GM21423 (cell line): ENCODE measurements around the gene TPPP3.
A peak's percentile ranks its signal among the peaks of the same experiment; 100 is the strongest.
"Not testable (repeated sequence)": the region's sequence is repeated elsewhere in the genome, so short reads cannot be mapped to it uniquely, and the experiment has no call there.

Experiments
- ATAC-seq: cut with Tn5 transposase; IDR thresholded peaks from one replicate; pipeline ENCODE4 v1.9.1; 2021; ENCODE audit warnings: mild to moderate bottlenecking, moderate library complexity; ENCODE audit not compliant: unreplicated experiment

TPPP3 gene

DNA sequence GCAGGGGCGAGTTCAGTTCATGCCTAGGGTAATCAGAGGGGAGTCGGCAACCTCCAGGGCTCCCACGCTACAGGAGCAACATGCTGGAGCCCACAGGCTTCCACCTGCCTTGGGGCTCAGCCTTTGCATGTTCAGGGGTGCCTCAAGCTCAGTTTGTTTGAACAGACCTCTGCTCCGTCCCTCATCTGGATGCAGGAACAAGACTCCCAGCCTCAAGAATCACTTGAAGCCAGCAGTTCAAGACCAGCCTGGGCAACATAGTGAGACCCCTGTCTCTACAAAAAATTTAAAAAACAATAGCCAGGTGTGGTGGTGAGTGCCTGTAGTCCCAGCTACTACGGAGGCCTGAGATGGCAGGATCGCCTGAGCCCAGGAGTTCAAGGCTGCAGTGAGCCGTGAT is 32.7 kb upstream of the TPPP3 start:
- no peak for ATAC-seq

DNA sequence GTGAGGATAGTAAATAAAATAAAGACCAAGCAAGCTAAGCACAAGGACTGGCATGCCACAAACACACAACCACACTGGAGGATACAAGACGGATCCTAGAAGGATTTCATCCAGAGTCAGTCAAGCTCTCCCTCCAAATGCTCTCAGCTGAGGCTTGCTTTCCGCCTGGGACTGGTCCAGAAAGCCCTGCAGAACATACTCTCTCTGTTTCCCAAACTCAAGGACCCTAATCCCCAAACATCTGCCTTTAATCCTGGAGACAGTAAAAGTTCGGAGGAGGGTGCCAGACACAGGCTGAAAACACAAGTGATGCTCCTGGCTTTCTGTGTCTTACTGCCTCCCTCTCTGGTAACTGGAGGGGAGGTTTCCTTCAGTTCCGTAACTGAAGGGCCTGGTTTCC is 32.3 kb upstream of the TPPP3 start:
- no peak for ATAC-seq

DNA sequence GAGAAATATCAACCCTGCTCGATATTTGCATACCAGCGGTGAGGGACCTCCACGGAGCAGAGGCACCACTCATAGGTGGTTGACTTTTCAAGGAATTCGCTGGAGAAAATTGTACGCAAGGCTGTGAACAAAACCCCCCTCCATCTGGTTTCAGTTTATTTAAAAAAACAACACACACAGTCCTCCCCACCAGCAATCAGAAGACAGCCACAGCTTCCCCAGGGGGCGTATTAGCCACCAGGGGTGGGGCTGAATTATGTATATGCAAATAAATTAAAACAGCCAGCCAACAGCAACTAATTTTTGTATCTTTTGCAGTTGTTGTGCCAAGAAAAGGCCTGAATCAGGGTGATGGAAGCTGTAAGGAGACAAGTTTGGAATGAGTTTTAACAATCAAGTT is 31.8 kb upstream of the TPPP3 start:
- no peak for ATAC-seq

DNA sequence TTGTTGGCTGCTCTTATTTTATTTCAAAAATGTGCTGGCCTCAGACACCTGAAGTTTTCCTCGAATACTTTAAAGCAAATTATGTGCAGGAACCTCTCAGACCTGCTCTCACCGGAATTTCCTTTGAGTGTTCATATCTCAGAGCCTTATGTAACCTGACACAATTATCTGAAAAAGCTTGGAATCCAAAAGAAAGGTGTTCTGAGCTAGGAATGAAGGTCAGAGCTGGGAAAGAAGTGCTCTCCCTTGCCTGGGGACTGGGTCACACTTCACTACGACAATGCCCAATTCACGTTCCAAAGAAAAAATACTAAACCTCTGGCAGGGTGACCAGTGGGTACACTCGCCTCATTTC is 30.9 kb upstream of the TPPP3 start:
- no peak for ATAC-seq

DNA sequence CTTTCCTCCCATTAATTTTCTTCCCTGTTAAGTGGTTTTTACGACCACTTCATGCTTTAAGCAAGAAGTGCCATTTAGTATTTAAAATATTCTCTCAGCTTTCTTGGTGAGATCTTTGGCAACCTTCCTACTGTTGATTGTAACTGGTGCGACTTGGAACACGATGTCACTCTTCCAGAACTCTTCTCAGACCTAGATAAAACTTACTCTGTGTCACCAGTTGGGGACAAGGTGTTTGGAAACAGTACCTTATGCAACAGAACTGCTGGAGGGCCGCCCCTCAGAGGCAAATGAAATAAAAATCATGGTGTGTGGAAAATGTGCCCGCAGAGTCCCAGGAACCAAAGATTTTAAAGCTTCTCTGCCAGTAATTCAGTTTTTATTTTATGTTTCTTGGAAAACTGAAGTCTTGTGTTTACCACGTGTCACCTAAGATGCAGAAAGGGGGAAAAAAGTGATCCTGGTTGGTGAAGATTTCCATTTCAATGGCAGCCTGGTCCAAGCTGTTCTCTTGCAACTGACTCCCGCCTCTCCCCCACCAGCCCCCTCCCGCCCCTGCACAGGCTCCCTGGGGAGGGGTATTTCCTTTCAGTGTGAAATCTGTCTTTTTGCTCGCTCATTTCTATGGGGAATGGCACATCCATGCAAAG is 30.4 kb upstream of the TPPP3 start:
- ATAC-seq: no peak

DNA sequence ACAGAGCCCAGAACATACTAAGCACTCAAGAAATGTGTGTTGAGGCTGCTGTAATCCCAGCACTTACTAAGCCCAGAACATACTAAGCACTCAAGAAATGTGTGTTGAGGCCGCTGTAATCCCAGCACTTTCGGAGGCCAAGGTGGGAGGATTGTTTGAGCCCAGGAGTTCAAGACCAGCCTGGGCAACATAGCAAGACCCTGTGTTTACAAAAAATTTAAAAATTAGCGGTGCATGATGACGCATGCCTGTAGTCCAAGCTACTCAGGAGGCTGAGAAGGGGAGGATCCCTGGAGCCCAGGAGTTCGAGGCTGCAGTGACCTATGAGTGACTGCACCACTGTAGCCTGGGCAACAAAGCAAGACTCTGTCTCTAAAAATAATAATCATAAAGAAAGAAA is 29.7 kb upstream of the TPPP3 start:
- ATAC-seq: no peak

DNA sequence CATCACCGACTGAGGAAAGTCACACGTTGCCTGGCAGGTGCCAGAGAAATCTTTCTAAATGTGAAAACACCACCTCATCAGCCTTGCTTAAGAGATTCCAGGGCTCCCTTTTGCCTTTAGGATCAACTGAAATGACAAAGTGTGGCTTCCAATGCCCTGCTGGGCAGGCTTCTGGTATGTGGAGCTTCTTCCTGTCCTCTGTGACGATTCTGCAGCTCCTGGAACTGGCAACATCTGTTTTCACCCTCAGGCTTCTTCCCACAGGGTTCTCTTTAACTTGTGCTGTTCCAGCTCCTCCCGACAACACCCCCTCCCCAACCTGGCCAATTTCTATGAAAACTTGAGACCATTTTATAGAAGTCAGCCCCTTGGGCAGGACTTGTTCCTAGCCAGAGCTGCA is 27.7 kb upstream of the TPPP3 start:
- ATAC-seq: no peak

DNA sequence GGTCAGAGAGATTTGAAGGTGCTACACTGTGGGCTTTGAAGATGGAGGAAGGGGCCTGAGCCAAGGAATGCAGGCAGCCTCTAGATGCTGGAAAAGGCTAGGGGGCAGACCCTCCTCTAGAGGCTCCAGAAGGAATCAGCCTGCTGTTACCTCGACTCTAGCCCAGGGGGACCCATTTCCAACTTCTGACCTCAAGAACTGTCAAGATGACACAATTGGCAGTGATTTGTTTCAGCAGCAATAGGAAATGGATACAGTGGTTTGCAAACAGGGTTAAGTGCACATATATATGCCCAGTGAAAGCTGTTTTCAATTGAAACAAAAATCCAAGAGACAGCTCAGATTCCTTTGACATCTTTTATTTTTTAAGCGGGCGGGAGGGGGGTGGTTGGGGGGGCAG is 26.6 kb upstream of the TPPP3 start:
- no peak for ATAC-seq

DNA sequence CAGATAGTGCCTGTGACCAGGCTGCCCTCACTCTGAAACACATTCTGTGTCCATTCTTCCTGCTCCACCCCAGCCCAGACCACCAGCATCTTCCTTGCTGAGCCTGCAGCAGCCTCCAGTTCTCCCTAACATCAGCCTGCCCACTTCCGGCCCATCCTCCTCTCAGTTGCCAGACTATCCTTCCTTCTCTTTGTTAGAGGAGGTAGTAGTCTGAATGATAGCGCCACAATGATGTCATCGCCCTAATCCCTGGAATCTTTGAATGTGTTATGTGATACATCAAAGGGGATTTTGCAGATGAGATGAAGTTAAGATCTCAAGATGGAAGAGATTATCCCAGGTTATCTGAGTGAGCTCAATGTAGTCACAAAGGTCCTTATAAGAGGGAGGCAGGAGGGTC is 26.2 kb upstream of the TPPP3 start:
- no peak for ATAC-seq

DNA sequence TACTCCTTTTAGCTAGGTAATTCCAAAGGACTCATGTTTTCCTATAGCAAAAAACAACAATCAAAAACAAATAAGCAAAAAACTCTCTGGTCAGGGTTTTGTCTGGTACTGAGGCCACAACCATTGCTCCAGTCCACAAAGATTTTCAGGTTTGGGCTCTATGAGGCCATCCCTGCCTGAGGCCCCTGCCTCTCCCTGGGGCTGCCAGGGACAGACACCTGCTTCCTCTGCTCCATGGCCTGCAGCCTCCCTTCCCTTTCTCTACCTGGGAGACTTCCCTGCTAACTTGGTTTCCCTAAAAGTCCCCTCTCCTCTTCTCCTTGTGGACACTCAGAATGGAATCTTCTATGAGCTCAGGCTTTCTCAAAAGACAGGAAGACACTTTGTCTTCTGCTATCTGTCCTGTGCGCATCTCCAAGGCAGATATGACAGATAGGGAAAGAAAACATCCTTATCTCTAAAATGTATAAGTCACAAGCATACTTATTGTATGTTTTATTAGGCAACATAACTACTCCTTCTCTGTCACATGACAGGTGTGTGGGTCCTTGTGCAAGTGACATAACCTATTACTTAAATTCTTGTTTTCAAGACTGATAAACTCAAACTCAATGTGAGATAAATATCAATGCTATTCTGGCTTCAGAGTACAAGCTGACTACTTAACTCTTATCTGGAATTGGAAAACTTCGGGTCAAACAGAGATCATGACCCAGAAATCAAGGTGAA is 24.2 kb upstream of the TPPP3 start:
- ATAC-seq: no peak

DNA sequence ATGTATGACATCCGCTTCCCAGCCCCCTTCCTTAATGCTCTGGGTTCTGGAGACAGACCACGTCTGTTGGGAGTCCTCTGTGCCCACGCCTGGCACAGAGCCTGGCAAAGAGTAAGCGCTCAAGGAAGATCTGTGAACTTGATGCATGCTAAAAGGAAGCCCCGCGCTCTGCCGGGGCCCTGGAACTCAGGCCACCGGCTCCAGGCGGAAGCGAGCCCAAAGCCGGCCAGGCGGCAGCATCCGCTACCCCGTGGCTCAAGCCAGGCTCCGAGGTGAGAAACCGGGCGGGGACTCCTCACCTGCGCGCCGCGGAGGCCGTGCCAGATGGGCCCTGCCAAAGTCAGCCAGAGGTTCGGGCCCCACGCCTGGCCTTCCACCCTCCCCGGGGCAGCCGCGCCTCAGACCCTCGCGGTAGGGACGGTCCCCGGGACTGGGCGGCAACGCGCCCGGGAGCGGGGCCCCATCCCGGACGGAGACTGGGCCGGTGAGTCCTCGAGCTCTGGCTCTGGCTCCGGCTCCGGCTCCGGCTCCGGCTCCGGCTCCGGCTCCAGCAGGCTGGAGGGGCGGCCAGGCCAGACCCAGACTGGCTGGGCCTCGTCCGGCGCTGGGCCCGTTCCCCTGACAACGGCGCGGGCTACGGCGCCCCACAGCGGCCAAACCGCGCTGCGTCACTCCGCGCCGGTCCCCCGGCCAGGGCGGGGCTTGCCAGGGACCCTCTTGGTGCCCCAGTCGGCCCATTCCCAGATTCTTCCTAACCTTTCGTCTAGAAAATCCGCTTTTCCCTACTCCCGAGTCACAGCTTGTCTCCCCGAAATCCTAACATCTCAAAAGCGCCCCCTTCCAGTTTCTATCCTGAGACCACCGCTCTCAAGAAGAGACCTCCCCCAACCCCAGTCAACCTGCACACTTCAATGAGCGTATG is 22.8 kb upstream of the TPPP3 start, which contains the start of gene ZDHHC1:
ZDHHC1 (minus strand) TSS at position 606 of the 922 bp plus-strand sequence. CDS start 8,702 bp downstream, outside the sequence.
- peak; percentile 58 for ATAC-seq

DNA sequence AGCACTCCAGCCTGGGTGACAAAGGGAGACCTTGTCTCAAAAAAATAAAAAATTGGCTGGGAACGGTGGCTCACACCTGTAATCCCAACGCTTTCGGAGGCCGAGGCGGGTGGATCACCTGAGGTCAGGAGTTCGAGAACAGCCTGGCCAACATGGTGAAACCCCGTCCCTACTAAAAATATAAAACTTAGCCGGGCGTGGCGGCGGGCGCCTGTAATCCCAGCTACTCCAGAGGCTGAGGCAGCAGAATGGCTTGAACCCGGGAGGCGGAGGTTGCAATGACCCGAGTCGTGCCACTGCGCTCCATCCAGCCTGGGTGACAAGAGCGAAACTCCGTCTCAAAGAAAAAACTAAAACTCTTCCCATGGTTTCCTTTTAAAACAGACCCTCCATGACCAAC is 22.1 kb upstream of the TPPP3 start:
- ATAC-seq: not testable (repeated sequence)

DNA sequence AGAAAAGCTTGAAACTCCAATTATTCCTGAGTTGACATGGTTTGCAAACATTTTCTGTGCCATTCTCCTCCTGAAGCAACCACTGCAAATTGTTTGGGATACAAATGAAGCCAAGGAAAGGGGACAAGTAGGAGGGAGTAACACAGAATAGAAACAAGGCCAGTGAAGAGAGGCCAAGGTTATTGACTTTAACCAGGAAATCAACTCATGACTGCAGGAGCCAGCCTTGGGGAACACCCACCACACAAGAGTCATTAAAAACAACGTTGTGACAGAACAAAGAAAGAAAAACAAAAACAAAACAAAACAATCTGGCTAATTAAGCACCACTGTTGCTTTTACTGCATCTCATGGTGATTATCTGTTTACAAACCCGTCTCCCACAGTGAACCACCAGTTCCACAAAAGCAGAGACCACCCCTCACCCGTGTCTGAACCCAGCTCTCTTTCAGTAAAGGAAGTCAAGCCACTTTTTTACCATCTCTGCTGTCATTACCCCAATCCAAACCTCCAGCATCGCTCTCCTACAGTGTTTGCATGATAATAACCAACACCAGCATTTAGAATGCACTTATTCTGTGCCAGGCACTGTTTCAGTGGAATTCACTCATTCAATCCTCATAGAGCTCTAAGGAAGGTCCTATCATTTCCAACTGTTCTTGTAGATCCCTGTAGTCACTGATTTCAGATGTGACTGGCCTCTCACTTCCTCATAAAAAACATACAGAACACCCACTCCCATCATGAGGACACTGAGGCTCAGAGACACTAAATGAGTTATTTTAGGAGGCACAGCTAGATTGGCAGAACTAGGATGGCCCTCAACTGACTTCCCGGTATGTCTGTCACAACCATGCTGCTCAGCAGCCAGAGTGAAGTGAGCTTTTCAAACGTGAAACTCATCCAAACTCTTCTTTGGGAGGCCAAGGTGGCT is 20.9 kb upstream of the TPPP3 start:
- no peak for ATAC-seq

DNA sequence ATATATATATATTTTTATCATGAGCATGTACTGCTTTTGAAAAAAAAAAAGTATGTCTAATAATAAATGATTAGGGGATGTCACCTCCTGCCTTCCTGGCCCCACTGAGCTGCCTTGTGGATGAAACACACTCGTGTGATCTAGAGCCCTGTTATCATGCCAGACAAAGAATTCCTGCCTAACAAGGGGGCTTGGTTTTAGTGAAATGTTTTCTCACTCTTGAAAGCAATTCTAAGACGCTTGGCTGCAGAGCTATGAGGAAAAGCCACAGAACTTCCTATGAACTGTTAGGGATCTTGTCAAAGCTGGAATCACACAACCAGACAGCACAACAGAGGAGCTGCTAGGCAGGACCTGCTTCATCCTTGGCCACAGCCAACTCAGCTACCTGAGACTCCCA is 19.0 kb upstream of the TPPP3 start:
- no peak for ATAC-seq

DNA sequence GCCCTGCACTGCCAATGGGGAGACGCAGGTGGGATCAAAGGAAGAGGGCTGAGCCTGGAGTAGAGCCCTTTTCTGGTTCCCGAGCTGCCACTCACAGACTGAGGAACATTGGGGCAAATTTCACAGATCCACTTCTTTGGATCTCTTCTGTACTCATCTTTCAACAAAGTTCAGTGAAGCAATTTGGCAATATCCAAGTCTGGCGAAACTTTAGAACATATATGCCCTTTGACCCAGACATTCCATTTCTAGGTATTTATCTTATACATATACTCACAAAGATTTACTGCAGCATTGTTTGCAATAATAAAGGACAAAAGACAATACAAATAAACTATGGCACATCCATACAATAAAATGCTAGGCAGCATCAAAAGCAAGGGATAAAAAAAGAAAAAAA is 18.0 kb upstream of the TPPP3 start:
- ATAC-seq: no peak

DNA sequence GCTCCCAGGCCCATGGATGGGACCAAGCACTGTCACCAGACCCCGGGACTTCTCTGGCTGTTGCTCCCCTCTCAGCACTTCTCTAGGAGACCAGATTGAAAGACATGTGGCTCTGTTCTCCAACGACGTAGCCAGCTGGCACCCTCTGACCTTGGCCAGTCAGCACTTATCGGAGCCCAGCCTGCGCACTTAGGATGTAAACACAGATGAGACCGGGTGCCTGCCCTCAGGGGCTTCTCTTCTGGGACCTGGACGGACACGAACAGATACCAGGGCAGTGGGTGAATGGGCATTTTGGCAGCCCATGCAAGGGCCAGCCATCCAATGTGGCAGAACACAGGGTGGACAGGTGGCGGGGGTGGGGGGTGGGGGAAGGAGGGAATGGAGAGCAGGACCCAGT is 16.3 kb upstream of the TPPP3 start:
- no peak for ATAC-seq

DNA sequence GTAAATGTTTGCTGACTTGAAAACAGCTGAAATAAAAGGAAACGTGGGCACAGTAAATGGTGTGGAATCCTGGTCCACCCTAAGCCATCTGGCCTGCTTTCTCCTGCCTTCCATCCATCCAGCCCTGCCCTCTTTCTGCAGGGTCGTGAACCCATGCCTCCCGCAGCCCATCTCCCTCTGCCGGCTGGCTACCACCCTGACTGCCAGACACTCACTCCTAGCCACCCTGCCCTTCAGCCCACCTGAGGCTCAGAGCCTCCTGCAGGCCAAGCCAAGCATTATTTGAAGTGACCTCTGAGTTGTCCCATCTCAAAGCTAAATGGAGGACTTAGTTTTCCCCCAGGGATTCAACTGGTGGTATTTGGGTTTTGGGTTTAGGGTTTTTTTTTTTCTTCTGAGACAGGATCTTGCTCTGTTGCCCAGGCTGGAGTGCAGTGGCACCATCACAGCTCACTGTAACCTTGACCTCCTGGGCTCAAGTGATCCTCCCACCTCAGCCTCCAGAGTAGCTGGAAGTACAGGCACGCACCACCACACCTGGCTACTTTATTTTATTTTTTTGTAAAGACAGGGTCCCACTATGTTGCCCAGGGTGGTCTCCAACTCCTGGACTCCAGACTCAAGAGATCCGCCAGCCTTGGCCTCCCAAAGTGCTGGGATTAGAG is 14.6 kb upstream of the TPPP3 start:
- no peak for ATAC-seq

DNA sequence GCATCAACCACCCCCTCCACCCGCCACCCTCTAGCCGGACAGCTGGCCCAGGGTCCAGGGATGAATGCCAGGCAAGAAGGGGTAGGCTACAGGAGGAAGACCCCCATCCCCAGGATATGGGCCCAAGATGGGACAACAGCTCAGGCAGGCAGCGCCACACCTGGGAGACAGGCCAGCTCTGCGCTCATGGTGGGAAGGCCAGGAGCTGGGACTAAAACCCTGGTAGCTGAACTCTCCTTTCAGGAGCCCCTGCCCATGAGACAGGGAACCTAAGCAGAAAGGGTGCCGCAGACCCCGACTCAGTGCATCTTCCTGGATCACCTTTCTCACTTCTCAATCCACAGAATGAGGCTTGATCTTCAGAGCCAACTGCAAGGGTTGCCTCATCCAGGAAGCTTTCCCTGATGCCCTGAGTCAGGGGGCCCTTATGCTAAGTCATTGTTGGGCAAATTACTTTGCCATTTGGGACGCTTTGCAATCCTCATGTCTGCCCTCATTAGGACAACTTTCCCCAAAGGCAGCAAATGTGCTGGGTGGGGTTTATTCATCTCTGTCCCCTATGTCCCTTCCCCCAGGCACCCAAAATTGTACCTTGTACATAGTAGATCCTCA is 14.0 kb upstream of the TPPP3 start:
- no peak for ATAC-seq

DNA sequence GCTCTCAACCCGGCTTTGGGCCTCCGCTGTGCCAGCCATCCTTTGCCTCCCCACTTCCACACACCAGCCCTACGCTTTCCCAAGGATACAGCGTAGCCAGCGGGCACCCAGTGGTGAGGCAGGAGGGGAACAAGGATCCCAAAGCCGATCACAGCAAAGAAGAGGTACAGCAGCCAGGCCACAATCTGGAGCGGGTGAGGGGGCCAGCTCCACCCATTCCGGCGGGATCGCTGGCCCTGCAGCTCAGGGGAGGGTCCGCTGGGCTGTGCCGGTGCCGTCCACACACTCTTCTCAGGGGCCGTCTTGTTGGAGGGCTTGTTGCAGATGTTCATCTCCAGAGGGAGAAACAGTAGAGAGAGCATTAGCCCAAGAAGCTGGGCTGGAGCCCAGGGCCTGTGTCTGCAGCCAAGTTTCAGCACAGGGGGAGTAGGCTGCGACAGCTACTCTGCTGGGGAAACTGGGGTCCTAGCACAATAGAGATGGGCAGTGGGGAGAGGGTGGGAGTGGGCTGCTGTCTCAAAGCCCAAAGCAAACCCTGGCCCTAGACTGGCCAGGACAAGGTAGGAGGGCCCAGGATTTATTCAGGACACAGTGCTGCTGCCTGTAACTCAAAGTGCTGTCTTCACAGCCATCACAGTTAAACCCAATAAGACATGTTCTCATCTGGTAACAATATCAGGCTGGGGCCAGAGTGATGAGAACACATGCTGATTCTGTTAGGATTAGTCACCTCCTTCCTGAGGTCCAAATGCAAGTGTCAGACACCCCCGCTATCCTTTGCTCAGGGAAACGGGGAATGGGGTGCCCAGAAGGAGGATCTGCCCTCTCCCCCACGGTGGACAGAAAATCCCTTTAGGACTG is 13.0 kb upstream of the TPPP3 start:
- ATAC-seq: no peak
